HG03060 (cell line): Measurements from ENCODE around the gene TSTD2.

ENCODE experiments used
- ATAC-seq: cut with Tn5 transposase; IDR thresholded peaks from one replicate; pipeline ENCODE4 v1.9.1; 2021; ENCODE audit warnings: low read depth, moderate number of reproducible peaks; ENCODE audit not compliant: unreplicated experiment

The TSTD2 gene

GRCh38 chr9:97632985-97633858, at the start of gene TSTD2, which contains the start of gene NCBP1:
TSS of gene TSTD2 (minus strand) at chr9:97633368. CDS start at chr9:97627562, 5,806 bp downstream.
TSS of gene NCBP1 (plus strand) at chr9:97633821. CDS start at chr9:97633882, 61 bp downstream.
- ATAC-seq = peak; percentile 68

DNA sequence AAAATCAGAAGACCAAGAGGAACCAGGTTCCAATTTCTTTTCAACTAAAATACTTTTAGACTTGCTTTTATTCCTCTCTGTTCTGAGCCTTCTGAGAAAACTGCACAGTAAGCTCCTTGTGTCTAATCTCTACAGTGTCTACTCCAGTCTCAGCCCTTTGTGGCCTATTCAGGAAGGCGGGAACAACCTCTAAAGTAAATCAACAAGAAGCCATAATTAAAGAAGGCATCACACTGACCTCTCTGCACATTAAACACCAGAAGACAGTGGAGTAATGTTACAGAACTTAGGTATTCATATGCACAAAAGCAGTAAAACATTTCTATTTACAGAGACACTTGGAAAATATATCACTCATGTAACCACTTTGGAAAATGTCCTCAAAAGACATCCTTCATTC, 49.1 kb upstream of the TSTD2 start:
- no peak for ATAC-seq

DNA sequence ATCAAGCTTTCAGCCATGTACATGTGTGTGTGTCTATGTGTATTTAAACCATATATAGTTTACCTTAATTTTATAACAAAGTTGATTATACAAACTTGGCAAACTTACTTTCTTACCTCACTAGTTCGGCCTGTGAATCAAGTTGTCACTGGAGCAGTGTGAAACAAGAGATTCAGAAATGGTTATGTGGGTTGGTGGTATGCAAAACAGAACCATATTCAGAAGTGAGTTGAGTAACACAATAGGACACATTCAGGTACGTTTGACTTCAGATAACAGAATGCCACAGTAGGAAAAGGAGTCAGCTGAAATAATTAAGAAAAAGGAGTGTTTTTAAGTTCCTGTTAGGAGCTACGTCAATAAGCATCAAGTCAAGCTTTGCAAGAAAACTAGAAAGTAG, 42.5 kb upstream of the TSTD2 start:
- peak; percentile 49 for ATAC-seq

DNA sequence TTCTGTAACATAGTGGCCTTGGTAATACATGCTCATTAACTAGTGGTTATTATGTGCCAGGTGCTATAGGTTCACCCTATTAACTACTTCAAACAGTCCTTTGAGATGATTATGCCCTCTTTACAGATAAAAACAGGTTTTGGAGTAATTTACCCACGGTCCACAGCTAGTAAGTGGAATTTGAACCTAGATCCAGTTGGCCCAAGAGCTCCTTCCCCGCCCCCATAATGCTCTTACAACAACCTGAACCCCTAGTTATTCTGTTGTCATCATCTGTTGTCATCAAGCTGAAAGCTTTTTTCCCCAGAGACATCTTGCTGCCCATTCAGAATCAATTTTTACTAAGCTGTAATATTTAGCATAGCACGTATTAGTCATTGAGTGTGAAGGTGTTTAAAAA, 40.8 kb upstream of the TSTD2 start:
- ATAC-seq = no peak

GRCh38 chr9:97672403-97672802, 39.2 kb upstream of the TSTD2 start:
- ATAC-seq = no peak

GRCh38 chr9:97670586-97670985, 37.4 kb upstream of the TSTD2 start:
- ATAC-seq = no peak

- ATAC-seq = no peak
These were observed 35.3 kb upstream of the TSTD2 start for GRCh38 chr9:97668485-97668884.

DNA sequence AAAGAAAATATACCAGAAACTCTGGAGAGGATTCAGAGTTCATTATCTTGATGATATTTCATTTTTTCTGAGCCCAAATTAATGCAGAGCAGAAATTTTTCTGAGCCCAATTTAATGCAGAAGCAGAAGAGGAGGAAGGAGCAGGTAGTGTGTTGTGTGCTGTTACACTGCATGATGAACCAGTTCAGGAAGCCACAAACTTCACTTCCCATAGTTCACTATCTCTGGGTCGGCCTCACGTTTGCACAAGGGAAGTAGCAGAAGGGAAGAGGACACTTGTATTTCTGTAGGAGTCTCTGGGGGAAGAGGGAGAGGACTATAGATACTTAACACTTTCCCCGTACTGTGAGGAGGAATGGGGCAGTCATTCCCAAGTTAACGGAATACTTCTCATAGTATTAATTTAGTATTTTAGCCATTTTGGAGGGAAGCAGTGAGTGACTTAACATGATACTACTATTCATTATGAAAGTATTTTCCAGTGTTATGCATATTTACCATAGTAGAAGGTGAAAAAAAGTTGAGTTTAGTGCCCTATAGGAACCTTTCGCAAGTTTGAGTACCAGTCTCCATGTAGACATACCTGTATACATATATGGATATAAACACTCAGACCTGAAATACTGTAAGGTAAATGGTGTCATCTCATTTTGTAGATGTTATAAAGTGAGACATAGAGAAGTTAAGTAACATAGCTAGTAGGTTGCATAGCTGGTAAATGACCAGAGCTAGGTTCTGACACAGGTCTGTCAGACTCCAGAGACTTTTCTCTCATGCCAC, 33.9 kb upstream of the TSTD2 start:
- no peak for ATAC-seq

DNA sequence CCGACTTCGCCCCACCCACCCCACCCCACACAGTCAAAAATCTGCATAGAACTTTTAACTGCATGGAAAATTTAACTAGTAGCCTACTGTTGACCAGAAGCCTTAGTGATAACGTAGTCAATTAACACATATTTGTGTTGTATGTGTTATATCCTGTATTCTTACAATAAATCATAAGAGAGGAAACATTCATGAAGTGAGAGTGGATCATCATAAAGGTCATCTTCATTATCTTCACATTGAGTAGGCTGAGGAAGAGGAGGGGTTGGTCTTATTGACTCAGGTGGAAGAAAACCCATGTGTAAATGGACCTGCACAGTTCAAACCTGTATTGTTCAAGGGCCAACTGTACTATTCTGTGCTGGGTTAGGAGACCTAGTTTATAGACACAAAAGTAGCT, 32.6 kb upstream of the TSTD2 start:
- no peak for ATAC-seq

DNA sequence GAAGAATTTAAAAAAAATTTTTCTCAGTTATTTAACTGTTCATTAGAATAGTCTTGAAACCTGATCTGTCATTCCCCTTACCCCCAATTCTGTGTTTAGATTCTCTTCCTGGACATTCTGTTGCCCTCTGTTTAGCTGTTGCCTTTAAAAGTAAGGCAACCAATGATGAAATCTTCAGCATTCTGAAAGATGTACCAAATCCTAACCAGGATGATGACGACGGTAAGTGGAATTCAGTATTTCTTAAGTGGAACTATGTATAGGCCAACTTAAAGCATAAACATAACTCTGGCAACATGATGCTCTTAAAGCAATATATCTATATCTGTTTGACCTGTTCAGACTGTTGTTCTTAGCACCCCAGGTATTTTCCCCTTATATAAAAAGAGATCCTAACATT, 27.7 kb upstream of the TSTD2 start:
- ATAC-seq = no peak

DNA sequence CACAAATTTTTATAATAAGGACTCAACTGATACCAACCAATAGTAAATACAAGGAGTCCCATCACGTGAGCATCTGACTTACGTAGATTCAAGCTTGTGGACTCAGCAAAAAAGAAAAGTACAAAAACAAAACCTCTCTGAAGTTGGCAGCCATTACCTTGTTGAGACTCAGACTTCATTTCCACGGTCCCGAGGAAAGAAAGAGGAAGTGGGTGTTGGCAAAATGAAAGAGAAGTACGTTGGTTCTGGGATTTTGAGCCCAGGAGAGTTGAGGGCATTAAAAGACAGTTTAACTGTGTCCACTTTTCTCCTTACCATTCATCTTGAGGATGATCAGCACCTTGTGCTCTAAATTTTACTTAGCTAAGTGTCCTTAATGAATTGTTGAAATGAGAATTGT, 27.2 kb upstream of the TSTD2 start:
- no peak for ATAC-seq

DNA sequence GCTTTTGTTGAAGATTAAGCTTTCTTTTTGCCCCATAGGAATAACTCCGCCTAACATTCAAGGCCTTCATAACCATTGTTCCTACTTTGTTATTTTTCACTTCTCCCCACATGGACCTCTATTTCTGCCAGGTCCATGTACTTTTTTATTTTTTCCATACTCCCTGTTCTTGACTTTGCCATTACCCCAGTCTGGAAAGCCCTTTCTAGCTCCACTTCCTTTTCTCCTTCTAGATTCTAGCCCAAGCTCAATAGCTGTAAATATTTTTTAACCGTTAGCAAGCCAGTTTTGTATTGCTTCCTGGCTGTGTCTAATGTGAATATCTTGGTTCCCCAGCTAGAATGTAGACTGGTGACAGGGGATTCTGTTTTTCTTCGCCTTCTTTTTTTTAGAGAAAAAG, 26.6 kb upstream of the TSTD2 start:
- ATAC-seq = no peak

- no peak for ATAC-seq
These were observed 25.5 kb upstream of the TSTD2 start for GRCh38 chr9:97658707-97659106.

DNA sequence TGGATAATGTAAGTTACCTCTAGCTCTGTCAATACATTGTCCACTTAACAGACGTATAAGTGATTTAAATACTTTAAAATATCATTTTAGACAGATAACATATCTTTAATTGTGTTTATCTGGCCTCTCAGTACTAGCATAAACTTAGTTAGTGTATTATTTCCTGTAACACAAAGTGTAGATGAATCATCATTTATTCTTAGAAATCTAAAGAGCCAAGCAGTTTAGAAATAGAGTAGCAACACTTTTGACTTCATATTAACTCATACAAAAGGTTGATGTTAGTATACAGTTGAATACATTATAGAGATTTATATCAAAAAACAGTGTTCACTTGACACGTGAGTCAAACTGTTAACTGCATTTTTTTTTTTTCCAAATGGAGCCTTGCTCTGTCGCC, 18.5 kb upstream of the TSTD2 start:
- no peak for ATAC-seq

- no peak for ATAC-seq
These were observed 14.8 kb upstream of the TSTD2 start for GRCh38 chr9:97647996-97648395.

DNA sequence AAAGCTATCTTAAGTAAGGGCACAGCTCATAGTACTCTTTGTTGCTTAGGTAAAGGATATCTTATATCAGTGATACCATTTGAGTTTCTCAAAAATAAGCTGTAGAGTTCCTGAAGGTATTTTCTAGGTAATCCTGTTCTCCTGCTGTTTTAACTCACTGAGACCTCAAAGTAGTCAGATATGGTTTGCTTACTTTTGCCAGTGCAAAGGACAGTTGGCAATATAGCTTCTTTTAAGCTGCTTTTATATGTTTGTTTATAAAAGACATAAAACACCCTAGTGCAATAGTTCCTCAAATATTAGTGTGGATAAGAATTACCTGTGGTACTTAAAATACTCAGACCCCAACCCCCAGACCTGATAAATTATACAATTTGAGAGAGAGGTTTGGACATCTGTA, 12.6 kb upstream of the TSTD2 start:
- ATAC-seq = no peak

DNA sequence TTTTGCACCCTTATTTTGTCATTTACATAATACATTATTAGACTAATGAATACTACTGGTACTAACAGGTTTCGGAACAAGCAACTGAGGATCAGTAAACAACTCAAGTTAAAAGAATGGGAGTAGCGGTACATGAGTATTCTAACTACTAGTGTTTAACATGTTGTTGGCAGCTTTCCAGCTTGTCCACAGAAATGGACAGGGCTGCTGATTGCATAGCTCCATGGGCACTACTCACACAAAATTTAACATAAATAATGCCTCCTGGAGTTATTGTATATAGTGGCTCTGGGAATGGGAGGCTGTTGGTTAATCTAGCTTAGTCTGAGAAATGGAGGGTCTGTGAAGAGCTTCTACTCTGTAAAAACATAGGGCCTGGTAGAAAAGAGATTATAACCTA, 7.2 kb upstream of the TSTD2 start:
- ATAC-seq = no peak

GRCh38 chr9:97638666-97639065, 5.5 kb upstream of the TSTD2 start:
- no peak for ATAC-seq

DNA sequence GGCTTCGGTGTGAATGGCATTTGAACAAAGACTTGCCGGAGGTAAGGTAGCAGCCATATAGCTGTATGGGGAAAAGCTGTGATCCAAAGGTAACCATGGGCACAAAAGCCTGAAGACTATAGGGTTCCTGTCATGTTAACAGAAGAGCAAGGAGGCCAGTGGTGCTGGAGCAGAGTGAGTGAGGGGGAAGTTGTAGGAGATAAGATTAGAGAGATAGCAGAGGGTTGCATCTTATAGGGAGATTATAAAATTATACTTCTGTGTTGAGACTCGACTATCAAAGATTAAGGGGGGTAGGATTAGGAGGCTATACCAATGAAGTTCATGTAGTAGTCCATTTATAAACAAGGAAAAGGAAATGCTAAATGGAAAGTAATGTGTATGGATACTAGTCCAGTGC, 3.7 kb upstream of the TSTD2 start:
- ATAC-seq = no peak

DNA sequence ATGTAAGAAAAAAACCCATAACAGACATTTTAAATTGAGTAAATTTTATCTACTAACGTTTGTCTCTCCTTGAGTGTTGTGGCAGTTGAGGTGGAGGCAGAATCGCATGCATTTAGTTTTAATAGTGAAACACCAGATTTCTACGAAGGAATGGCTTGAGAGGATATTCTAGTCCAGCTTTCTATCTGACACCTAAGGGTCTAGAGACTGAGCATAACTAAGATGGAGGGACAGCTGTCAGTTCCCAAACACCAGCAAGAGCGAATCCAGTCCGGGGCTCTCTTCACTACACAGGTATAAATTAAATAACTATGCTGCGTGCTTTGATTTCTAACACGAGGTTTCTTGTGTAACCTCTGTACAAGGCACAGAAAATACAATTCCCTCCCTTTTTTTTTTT, 1.9 kb upstream of the TSTD2 start:
- no peak for ATAC-seq

DNA sequence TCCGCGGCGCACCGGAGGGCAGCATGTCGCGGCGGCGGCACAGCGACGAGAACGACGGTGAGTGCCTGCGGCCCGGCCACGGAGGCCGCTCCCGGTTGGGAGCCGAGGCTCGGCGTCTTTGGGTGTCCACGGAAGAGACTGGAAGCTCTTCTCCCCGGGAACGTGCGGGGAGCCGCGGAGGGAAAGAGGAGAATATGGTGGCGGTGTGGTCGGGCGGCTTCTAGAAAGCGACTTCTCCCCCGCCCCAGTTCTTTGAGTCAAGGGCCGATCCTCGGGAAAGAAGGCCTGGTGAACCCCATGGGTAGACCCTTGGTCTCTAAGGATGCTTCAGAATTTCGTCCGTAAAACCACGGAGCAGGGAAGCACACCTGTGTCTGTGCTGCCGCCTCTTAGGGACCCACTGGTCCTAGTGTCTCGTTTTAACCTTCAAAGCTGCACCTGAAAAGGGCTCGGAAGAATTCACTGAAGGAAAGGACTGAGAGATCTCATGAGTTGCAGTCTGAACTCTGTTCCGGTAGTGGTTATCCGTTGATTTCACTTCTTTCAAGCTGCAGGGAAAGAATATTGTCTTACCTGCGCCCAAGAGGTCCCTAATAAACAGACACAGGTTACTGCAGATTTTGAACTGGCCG, 807 bp upstream of the TSTD2 start:
- no peak for ATAC-seq
